Adrenal gland (tissue), 12 donors: ENCODE measurements around the gene TFDP3. TPM values are rescaled to one million over a fixed set of nuclear protein-coding genes. Genes with fewer than 3 reads are reported as not detected.

Experiments used
- DNase-seq, 7 donors: peaks; one replicate each; pipeline ENCODE4 v3.0.0-alpha.2; 2019 to 2020
- H3K27ac ChIP-seq, 5 donors: fragments of 200-600 bp; sonication (generic) in 4 of 5; 1 replicate in 3 of 5; 2 replicates in 2 of 5; pipeline versions ENCODE4 v1.5.1 to v1.8.0; 2016 to 2020; ENCODE audit warnings: mild to moderate bottlenecking in 1 of 5
- H3K27me3 ChIP-seq: fragments of 200-600 bp; 2 replicates; pipeline ENCODE4 v1.8.0; 2021
- H3K36me3 ChIP-seq, 2 donors: fragments of 200-600 bp; replicated peaks in 1 of 2; 1 replicate in 1 of 2; 2 replicates in 1 of 2; pipeline versions ENCODE4 v1.5.1 to v1.8.0; 2018 to 2022
- H3K4me1 ChIP-seq, 2 donors: fragments of 200-600 bp; replicated peaks in 1 of 2; 1 replicate in 1 of 2; 2 replicates in 1 of 2; pipeline versions ENCODE4 v1.5.1 to v1.8.0; 2018 to 2021
- H3K4me3 ChIP-seq, 4 donors: fragments of 200-600 bp; sonication (generic) in 3 of 4; one replicate each; pipeline ENCODE4 v1.5.1; 2016 to 2018
- H3K9me3 ChIP-seq, 3 donors: fragments of 200-600 bp; sonication (generic) in 1 of 3; replicated peaks in 1 of 3; 1 replicate in 2 of 3; 2 replicates in 1 of 3; pipeline versions ENCODE4 v1.5.1 to v1.8.0; 2016 to 2021
- POLR2A ChIP-seq, 2 donors: fragments of 450-650 bp; IDR thresholded peaks; one replicate each; pipeline ENCODE4 v1.6.1; 2017; ENCODE audit warnings: antibody characterized with exemption in 2 of 2, mild to moderate bottlenecking in 2 of 2, moderate library complexity in 1 of 2
- WGBS, 4 donors: extraction: QIAGEN DNeasy Blood & Tissue Kit in 2 of 4; methylation state at CpG; one replicate each; pipeline versions ENCODE4 v1.1.5 to v1.1.7; 2013 to 2017; 5-methylcytosine and 5-hydroxymethylcytosine counted together
- intact Hi-C, 2 donors: fragments of 100-400 bp; cut with DNase I; formaldehyde crosslinking; loops; one replicate each; pipeline versions ENCODE4 v1.14.1 to v1.15.0; 2022 to 2023
- polyA plus RNA-seq, 3 donors: library from polyadenylated mRNA; stranded (reverse); fragments of 200-250 nt in 2 of 3; fragments of 350-450 nt in 1 of 3; fragmentation: Illumina TruSeq in 1 of 3; extraction: RNeasy Lipid Tissue Mini Kit (QIAGEN cat#74804) in 1 of 3; gene quantifications; one replicate each; pipeline ENCODE4 v1.2.3, GENCODE V29; 2013 to 2014
- total RNA-seq, 9 donors: library from RNA; depleted of rRNA in 4 of 9; stranded (reverse); fragments of >200 nt in 4 of 9; fragments of 120-200 nt in 1 of 9; fragmentation: NEBNext Ultra II Directional in 1 of 9; extraction: Animal tissue kit (Norgen Biotek cat#: 25700) in 1 of 9; gene quantifications; one replicate each; pipeline versions ENCODE4 v1.1.0 to v1.2.4, GENCODE V29; 2013 to 2023
- TF ChIP-seq, protein P1 (sequence below), 6 experiments: fragments of 450-650 bp in 4 of 6; fragments of 200-600 bp in 2 of 6; sonication (generic) in 1 of 6; IDR thresholded peaks; 1 replicate in 5 of 6; 2 replicates in 1 of 6; pipeline versions ENCODE4 v1.5.1 to v1.8.0; 2016 to 2021; ENCODE audit warnings: antibody characterized with exemption in 6 of 6, mild to moderate bottlenecking in 2 of 6, moderate library complexity in 1 of 6
- donor health status: healthy with polysubstance abuse.
- donor health status: Bipolar disorder and iron deficiency.
- donor health status: DM: yes; HTN: yes; CAD: no.
- donor health status: DM: no; HTN: no; CAD: no.
- donor health status: DM: no; HTN: no; CAD: no.
- donor health status: DM: yes; HTN: yes; CAD: no.

The TFDP3 gene
- total and polyA plus RNA-seq, 12 donors: not detected

DNA sequence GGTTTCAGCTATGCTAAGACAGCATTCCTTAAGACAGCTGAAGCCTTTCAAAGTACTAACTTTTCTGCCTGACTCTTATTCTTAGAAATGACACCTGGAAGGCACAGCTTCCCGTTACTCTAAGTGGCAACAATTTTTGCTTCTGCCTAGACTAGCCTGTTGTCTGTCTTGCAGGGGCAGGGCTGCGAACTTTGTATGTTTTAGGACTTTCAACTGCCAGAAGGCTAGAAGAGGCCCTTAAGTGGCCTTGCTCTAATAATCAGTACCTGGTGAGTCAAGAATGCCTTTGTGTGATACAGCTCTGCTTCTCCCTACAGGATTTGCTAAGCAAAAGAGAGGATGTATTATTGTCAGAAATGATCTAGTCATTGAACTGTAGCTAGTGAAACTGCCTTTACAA, 30.0 kb upstream of the TFDP3 start:
- no peak for DNase-seq
- intact Hi-C loops: no loop called here
- no peaks in the 10 kb centered on the region for H3K27me3 ChIP-seq
- TF ChIP-seq POLR2A (IDR thresholded peaks at IDR 0.05): no peak
- TF ChIP-seq, protein P1, sequence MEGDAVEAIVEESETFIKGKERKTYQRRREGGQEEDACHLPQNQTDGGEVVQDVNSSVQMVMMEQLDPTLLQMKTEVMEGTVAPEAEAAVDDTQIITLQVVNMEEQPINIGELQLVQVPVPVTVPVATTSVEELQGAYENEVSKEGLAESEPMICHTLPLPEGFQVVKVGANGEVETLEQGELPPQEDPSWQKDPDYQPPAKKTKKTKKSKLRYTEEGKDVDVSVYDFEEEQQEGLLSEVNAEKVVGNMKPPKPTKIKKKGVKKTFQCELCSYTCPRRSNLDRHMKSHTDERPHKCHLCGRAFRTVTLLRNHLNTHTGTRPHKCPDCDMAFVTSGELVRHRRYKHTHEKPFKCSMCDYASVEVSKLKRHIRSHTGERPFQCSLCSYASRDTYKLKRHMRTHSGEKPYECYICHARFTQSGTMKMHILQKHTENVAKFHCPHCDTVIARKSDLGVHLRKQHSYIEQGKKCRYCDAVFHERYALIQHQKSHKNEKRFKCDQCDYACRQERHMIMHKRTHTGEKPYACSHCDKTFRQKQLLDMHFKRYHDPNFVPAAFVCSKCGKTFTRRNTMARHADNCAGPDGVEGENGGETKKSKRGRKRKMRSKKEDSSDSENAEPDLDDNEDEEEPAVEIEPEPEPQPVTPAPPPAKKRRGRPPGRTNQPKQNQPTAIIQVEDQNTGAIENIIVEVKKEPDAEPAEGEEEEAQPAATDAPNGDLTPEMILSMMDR (IDR thresholded peaks at IDR 0.05): no peak
- no peaks in the 10 kb centered on the region for H3K4me1 ChIP-seq
- WGBS, 4 donors: 72 to 96% (median 90%) methylated on average over 2 of the region's 2 CpGs
- no peak overlapping the region for H3K4me3 ChIP-seq
- no peaks in the 10 kb centered on the region for H3K9me3 ChIP-seq
- H3K36me3 ChIP-seq: no peaks in the 10 kb centered on the region
- H3K27ac ChIP-seq: no peak overlapping the region

DNA sequence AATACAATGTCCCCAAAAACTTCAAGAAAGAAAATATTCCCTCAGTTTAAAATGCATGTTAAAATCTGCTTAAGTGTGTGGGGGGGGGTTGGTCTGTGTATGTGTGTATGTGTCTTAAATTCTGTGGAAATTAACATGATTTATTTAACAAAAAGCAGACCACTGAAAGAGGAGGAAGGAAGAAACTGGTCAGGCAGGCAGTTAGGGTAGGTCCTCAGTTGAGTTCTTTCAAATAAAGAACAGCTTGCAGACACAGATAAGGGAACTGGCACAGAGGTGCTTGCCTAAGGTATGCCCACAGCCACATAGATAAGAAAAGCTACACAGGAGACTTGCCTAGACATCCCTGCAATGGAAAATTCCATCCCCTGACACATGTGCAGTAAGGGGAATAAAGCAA, 28.8 kb upstream of the TFDP3 start:
- TF ChIP-seq, protein P1 (IDR thresholded peaks at IDR 0.05): no peak
- TF ChIP-seq POLR2A (IDR thresholded peaks at IDR 0.05): no peak
- Histone ChIP-seq H3K4me3 (no peak overlapping the region), H3K27me3 (no peaks in the 10 kb centered on the region), H3K27ac (no peak overlapping the region), H3K4me1 (no peaks in the 10 kb centered on the region), H3K36me3 (no peaks in the 10 kb centered on the region), H3K9me3 (no peaks in the 10 kb centered on the region)
- intact Hi-C loops: no loop called here
- DNase-seq: no peak

DNA sequence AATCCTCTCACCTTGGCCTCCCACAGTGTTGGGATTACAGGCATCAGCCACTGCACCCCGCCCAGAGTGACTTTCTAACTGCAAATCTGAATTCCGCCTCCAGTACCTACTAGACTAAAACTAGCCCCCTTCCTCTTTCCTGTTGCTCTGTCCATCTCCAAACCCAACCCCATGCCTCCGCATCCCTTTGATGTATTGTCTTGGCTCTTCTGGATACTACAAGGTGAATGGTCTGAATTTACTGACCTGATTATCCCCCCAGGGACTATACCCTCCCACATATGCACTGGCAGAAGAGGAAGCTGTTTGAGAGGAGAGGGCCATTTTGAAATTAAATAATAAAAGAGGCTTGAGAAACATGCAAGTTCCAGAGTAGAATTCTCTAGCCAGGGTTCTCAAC, 17.7 kb upstream of the TFDP3 start:
- no peak overlapping the region for H3K27ac ChIP-seq
- H3K36me3 ChIP-seq: no peaks in the 10 kb centered on the region
- peaks cover 5% of the 10 kb centered on the region for H3K27me3 ChIP-seq
- no peaks in the 10 kb centered on the region for H3K9me3 ChIP-seq
- no peak for DNase-seq
- no peaks in the 10 kb centered on the region for H3K4me1 ChIP-seq
- 77 to 96% (median 88%) methylated on average over 3 of the region's 3 CpGs for WGBS, 4 donors
- no peak overlapping the region for H3K4me3 ChIP-seq
- no peak for TF ChIP-seq POLR2A (IDR thresholded peaks at IDR 0.05)
- TF ChIP-seq, protein P1 (IDR thresholded peaks at IDR 0.05): no peak
- intact Hi-C loops: no loop called here

DNA sequence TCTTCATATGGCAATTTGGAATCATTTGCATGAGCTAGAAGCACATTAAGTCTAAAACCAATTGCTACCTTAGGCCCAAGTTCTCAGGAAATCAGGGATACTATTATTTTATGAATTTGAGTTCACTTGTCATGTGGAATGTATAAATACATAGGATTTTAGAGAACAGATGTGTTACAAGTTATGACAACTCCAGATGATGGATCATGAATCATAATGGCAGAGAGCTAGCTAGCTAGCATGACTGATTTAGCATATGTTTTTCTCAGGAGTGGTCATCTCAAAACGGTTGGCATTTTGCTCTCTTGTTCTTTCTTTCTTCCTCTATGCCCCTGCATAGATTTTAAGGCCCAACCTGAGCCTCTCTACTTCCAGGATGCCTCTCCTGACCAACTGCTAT, 14.2 kb upstream of the TFDP3 start:
- TF ChIP-seq, protein P1 (IDR thresholded peaks at IDR 0.05): no peak
- no peak for TF ChIP-seq POLR2A (IDR thresholded peaks at IDR 0.05)
- H3K4me1 ChIP-seq: no peaks in the 10 kb centered on the region
- WGBS, 4 donors: 42 to 59% (median 49%) methylated on average over 1 of the region's 1 CpG
- no peak for DNase-seq
- no peaks in the 10 kb centered on the region for H3K9me3 ChIP-seq
- H3K27me3 ChIP-seq: peaks cover 5% of the 10 kb centered on the region
- no peaks in the 10 kb centered on the region for H3K36me3 ChIP-seq
- H3K27ac ChIP-seq: no peak overlapping the region
- intact Hi-C loops: no loop called here
- H3K4me3 ChIP-seq: no peak overlapping the region
